ACC112 (cell line): ENCODE results near the gene SCNN1G.

ENCODE experiments used
- H2AFZ ChIP-seq: fragments of 200-600 bp; sonication (generic); one replicate; pipeline ENCODE4 v1.6.0; 2017; ENCODE audit warnings: antibody characterized with exemption, low read length; ENCODE audit not compliant: unreplicated experiment
- H3K27ac ChIP-seq: fragments of 200-600 bp; sonication (generic); 2 replicates; pipeline ENCODE4 v1.5.1; 2014; ENCODE audit warnings: low read depth, mild to moderate bottlenecking, antibody characterized with exemption, low read length, moderate library complexity
- H3K27me3 ChIP-seq: fragments of 200-600 bp; sonication (generic); 2 replicates; pipeline ENCODE4 v1.6.1; 2014; ENCODE audit warnings: mild to moderate bottlenecking, antibody characterized with exemption, low read length, moderate library complexity, mixed read lengths; ENCODE audit not compliant: insufficient read depth
- H3K36me3 ChIP-seq: fragments of 200-600 bp; sonication (generic); 2 replicates; pipeline ENCODE4 v1.6.1; 2016; ENCODE audit warnings: mild to moderate bottlenecking, antibody characterized with exemption, low read length, moderate library complexity, mixed read lengths; ENCODE audit not compliant: insufficient read depth
- H3K4me1 ChIP-seq: fragments of 200-600 bp; sonication (generic); one replicate; pipeline ENCODE4 v1.6.1; 2016; ENCODE audit warnings: low read length, mixed read lengths; ENCODE audit not compliant: insufficient read depth, unreplicated experiment, control insufficient read depth
- H3K4me3 ChIP-seq: fragments of 200-600 bp; sonication (generic); 2 replicates; pipeline ENCODE4 v1.5.1; 2014; ENCODE audit warnings: mild to moderate bottlenecking, low read depth, low read length
- H3K79me2 ChIP-seq: fragments of 200-600 bp; sonication (generic); one replicate; pipeline ENCODE4 v1.6.0; 2016; ENCODE audit warnings: low read length; ENCODE audit not compliant: control insufficient read depth, unreplicated experiment, insufficient read depth

Gene SCNN1G

DNA sequence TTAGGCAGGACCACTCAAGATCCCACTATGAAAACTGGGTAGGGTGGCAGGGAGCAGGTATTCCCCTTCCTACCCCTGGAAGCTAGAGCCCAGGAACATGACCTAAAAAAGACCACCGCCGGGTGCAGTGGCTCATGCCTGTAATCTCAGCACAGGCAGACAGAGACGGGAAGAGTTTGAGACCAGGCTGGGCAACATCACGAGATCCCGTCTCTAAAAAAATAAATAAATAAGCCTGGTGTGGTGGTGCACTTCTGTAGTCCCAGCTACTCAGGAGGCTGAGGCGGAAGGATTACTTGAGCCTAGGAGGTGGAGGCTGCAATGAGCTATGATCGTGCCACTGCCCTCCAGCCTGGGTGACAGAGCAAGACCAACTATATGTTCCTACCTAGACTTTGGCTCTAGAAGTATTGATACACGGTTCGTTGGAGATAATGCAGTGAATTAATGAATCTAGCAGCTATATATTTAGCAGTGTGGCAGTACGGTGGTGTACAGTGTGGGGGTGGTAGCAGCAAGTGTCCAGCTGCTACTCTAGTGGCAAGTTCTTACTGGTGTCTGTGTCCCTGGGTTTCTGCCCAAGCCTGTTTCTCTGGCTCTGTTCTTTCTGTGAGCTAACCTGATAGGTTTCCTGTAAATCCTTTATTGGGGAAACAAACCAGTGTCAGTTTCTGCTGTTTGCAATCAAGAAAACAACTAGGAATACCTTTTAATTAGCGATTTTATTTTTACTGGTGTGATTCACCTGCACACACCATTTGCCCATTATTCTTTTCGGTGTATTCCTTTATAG, 30.0 kb upstream of the SCNN1G start:
- Histone ChIP-seq H3K27ac (no peak overlapping the region), H2AFZ (no peak overlapping the region), H3K27me3 (peaks cover 6% of the 10 kb centered on the region; the same call in 1 of the 2 replicates), H3K79me2 (peaks cover 11% of the 10 kb centered on the region), H3K36me3 (no peaks in the 10 kb centered on the region), H3K4me3 (no peak overlapping the region), H3K4me1 (no peaks in the 10 kb centered on the region)

DNA sequence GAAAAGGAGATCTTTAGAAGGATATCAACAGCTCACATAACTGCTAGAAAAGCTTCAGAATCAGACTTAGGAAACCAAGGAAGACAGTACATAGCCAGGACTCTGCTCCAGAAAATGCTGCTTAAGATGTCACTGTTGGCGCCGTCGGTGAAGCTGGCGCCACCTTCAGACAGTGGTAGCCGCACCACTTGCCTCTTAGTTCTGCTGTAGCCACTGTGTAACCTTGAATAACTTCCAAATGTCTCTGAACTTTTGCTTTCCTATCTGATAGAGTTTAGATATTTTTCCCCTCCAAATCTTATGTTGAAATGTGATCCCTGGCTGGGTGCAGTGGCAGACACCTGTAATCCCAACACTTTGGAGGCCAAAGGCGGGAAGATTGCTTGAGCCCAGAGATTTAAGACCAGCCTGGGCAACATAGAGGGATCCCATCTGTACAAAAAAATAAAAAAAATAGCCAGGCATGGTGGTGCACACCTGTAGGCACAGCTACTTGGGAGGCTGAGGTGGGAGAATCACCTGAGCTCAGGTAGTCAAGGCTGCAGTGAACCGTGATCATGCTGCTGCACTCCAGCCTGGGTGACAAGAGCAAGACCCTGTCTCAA, 27.0 kb upstream of the SCNN1G start:
- no peak overlapping the region for H3K4me3 ChIP-seq
- no peak overlapping the region for H3K27ac ChIP-seq
- no peaks in the 10 kb centered on the region for H3K36me3 ChIP-seq
- H2AFZ ChIP-seq = no peak overlapping the region
- H3K4me1 ChIP-seq = no peaks in the 10 kb centered on the region
- no peaks in the 10 kb centered on the region for H3K79me2 ChIP-seq
- peaks cover 14% of the 10 kb centered on the region for H3K27me3 ChIP-seq

GRCh38 chr16:23156110-23156509, 26.4 kb upstream of the SCNN1G start:
- H3K27me3 ChIP-seq = peaks cover 16% of the 10 kb centered on the region
- H3K27ac ChIP-seq = no peak overlapping the region
- H3K4me1 ChIP-seq = no peaks in the 10 kb centered on the region
- no peaks in the 10 kb centered on the region for H3K36me3 ChIP-seq
- no peak overlapping the region for H3K4me3 ChIP-seq
- H2AFZ ChIP-seq = no peak overlapping the region
- H3K79me2 ChIP-seq = no peaks in the 10 kb centered on the region

GRCh38 chr16:23156946-23157460, 25.5 kb upstream of the SCNN1G start:
- no peak overlapping the region for H3K4me3 ChIP-seq
- no peaks in the 10 kb centered on the region for H3K4me1 ChIP-seq
- no peaks in the 10 kb centered on the region for H3K36me3 ChIP-seq
- no peak overlapping the region for H3K27ac ChIP-seq
- peaks cover 16% of the 10 kb centered on the region for H3K27me3 ChIP-seq
- H2AFZ ChIP-seq = no peak overlapping the region
- H3K79me2 ChIP-seq = no peaks in the 10 kb centered on the region

- Histone ChIP-seq H3K79me2 (no peaks in the 10 kb centered on the region), H3K4me3 (no peak overlapping the region), H3K36me3 (no peaks in the 10 kb centered on the region), H2AFZ (no peak overlapping the region), H3K27me3 (peaks cover 16% of the 10 kb centered on the region), H3K27ac (no peak overlapping the region), H3K4me1 (no peaks in the 10 kb centered on the region)
These were observed 24.4 kb upstream of the SCNN1G start for GRCh38 chr16:23158114-23158513.

DNA sequence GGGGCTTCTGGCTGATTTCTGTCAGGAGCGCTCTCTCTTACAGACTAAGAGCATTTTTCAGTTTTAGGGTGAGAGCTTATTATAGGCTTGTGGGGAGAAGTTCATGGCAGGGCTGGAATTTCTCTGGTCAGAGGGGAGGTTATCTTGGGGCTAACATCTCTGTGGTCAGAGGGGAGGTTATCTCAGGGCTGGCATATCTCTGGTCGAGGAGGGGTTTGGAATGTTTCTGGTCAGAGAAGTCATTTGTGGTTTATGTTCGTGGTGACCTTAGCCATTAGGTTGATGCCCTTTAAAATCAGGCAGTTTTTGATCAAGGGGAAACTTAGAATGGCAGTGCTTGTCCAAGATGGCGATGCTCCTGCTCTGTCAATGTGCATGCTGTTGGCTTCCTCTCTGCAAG, 22.5 kb upstream of the SCNN1G start:
- Histone ChIP-seq H2AFZ (no peak overlapping the region), H3K36me3 (no peaks in the 10 kb centered on the region), H3K4me3 (no peak overlapping the region), H3K27ac (no peak overlapping the region), H3K79me2 (no peaks in the 10 kb centered on the region), H3K4me1 (no peaks in the 10 kb centered on the region), H3K27me3 (peaks cover 25% of the 10 kb centered on the region)

DNA sequence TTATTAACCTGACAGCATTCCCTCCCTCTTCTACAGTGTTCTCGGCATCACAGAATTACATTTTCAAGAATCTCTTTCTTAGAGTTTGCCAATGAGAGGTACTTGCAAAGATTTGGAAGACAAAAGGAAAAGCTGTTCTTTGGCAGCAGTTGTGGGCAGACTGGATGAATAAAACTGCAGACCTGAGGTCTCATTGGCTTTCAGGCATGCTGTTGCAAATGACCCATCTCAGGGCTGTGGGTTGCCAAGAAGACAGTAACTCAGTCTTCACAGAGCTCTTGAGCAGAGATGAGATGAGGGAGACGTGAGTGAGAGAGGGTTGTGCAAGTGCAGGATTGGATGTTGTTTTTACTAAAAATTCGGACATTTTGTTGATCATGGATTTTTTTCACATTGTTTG, 22.0 kb upstream of the SCNN1G start:
- no peak overlapping the region for H2AFZ ChIP-seq
- H3K79me2 ChIP-seq = no peaks in the 10 kb centered on the region
- no peaks in the 10 kb centered on the region for H3K4me1 ChIP-seq

DNA sequence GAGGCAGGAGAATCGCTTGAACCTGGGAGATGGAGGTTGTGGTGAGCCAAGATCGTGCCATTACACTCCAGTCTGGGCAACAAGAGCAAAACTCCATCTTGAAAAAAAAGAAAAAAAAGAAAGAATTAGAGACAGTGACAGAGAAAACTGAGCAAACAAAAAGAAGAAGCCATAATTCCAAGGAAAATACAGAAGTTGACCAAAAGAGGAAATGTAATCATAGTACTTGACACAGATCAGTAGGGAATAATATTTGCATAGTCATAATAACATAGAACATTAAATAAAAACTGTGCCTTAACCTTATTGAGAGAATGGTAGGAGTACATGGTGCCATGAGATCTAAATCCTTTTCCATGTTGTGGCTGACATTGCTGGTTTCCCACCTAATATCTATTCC, 18.6 kb upstream of the SCNN1G start:
- H2AFZ ChIP-seq = no peak overlapping the region
- no peaks in the 10 kb centered on the region for H3K79me2 ChIP-seq
- no peak overlapping the region for H3K4me3 ChIP-seq
- H3K4me1 ChIP-seq = no peaks in the 10 kb centered on the region
- H3K27ac ChIP-seq = no peak overlapping the region
- H3K36me3 ChIP-seq = no peaks in the 10 kb centered on the region
- peaks cover 54% of the 10 kb centered on the region for H3K27me3 ChIP-seq

More for the DNA sequence above, 22.0 kb upstream of the SCNN1G start:
- Histone ChIP-seq H3K27ac (no peak overlapping the region), H3K27me3 (peaks cover 30% of the 10 kb centered on the region), H3K36me3 (no peaks in the 10 kb centered on the region), H3K4me3 (no peak overlapping the region)

GRCh38 chr16:23164736-23165135, 17.8 kb upstream of the SCNN1G start:
- Histone ChIP-seq H3K27me3 (peaks cover 60% of the 10 kb centered on the region), H3K4me1 (no peaks in the 10 kb centered on the region), H3K27ac (no peak overlapping the region), H2AFZ (no peak overlapping the region), H3K79me2 (no peaks in the 10 kb centered on the region), H3K4me3 (no peak overlapping the region), H3K36me3 (no peaks in the 10 kb centered on the region)

DNA sequence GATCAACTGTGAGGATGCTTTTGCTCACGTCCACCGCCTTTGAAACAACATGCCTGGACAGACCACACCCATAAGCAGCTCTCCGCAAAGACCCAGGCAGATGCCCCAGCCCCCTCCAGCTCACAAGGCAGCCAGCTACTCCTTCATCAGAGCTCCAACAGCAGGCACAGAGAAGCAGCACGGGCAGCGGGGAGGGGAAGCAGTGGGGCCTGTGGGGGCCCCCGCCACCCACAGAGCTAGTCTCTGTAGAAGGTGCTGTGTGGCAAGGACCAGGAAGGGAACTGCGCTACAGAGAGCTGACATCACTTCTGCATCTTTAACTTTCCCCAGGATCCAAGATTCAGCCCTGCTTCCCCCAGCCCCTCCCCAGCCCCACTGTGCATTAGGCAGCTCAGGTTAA, 10.0 kb upstream of the SCNN1G start:
- H2AFZ ChIP-seq = no peak overlapping the region
- H3K27me3 ChIP-seq = peaks cover 80% of the 10 kb centered on the region
- H3K4me3 ChIP-seq = no peak overlapping the region
- H3K36me3 ChIP-seq = no peaks in the 10 kb centered on the region
- no peaks in the 10 kb centered on the region for H3K79me2 ChIP-seq
- no peak overlapping the region for H3K27ac ChIP-seq
- no peaks in the 10 kb centered on the region for H3K4me1 ChIP-seq

DNA sequence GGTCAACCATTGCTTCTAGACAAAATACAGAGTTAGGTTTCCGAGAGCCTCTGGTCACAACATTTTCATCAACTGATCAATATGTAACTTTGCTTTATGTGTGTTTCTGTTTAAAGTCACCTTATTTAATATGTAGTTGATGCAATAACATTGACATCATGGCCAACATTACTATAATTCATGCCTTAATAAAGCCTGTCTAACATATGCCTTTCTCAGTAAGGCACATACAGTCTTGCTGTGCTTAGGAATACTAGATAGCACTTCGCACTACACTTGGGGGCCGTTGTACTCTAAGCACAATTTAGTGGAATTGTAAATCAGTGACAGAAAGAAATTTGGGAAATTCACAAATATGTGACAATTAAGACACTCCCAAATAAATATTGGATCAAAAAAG, 9.6 kb upstream of the SCNN1G start:
- H3K27me3 ChIP-seq = peaks cover 80% of the 10 kb centered on the region
- H3K79me2 ChIP-seq = no peaks in the 10 kb centered on the region
- no peaks in the 10 kb centered on the region for H3K36me3 ChIP-seq
- no peak overlapping the region for H3K4me3 ChIP-seq
- no peak overlapping the region for H3K27ac ChIP-seq
- no peak overlapping the region for H2AFZ ChIP-seq
- no peaks in the 10 kb centered on the region for H3K4me1 ChIP-seq
